HepG2 (cell line): Measurements from ENCODE around the gene IQSEC1. TPM values are rescaled to one million over a fixed set of nuclear protein-coding genes. Genes with fewer than 3 reads are reported as not detected.

Experiments used
- ATAC-seq: fragments of 200-7000 bp; cut with Tn5 transposase; 3 replicates; pipeline ENCODE4 v1.9.1; 2020; ENCODE audit warnings: mild to moderate bottlenecking, moderate library complexity
- BruUV-seq: library from RNA; stranded (reverse); fragments of 400-500 nt; replicated peaks from 2 replicates; lab custom pipeline; 2021; lab: Mats Ljungman, UMichigan
- CTCF ChIA-PET: fragments of 300-600 bp; formaldehyde crosslinking; extraction: SDS; loops from one replicate; lab custom pipeline; 2021; ENCODE audit warnings: low total read pairs, inconsistent platforms, low intra/inter-chr PET ratio; lab: Yijun Ruan, JAX
- POLR2A ChIA-PET: fragments of 350-600 bp; sonication (Branson Sonifier 250); formaldehyde crosslinking; loops from one replicate; lab custom pipeline; 2020; ENCODE audit warnings: antibody characterized with exemption, inconsistent platforms; lab: Yijun Ruan, JAX
- DNase-seq: peaks from one replicate; pipeline ENCODE4 v3.0.0-alpha.2; 2015; ENCODE audit warnings: low spot score
- FAIRE-seq: peaks from 3 replicates; lab custom pipeline; 2011; peaks lifted over from hg19 to GRCh38; lab: Jason Lieb, UNC
- H2AFZ ChIP-seq: one replicate; pipeline ENCODE4 v1.6.1; 2011; ENCODE audit warnings: low read length, inconsistent platforms
- H3K27ac ChIP-seq: fragments of 300-600 bp; 3 replicates; pipeline ENCODE4 v1.8.0; 2011; ENCODE audit warnings: mixed run types, mild to moderate bottlenecking, mixed read lengths, low read length, inconsistent platforms; ENCODE audit not compliant: insufficient read depth; ENCODE audit errors: extremely low read length
- H3K27me3 ChIP-seq, 2 experiments: fragments of 200-600 bp in 1 of 2; 2 replicates in 1 of 2; 3 replicates in 1 of 2; pipeline versions ENCODE4 v1.6.0 to v1.8.0; 2011; ENCODE audit warnings: low read length in 2 of 2, mild to moderate bottlenecking in 2 of 2, moderate library complexity in 2 of 2, inconsistent platforms in 1 of 2; ENCODE audit not compliant: insufficient read depth in 2 of 2, control insufficient read depth in 1 of 2
- H3K36me3 ChIP-seq, 2 experiments: fragments of 200-600 bp in 1 of 2; replicated peaks in 1 of 2; 2 replicates in 1 of 2; 3 replicates in 1 of 2; pipeline versions ENCODE4 v1.5.1 to v1.8.0; 2011; ENCODE audit warnings: low read length in 2 of 2, inconsistent platforms in 1 of 2; ENCODE audit not compliant: insufficient read depth in 2 of 2, control insufficient read depth in 1 of 2
- H3K4me1 ChIP-seq: 2 replicates; pipeline ENCODE4 v1.5.1; 2012; ENCODE audit warnings: low read length, inconsistent platforms; ENCODE audit not compliant: insufficient read depth
- H3K4me2 ChIP-seq: 2 replicates; pipeline ENCODE4 v1.6.0; 2011; ENCODE audit warnings: low read depth, low read length, inconsistent platforms
- H3K4me3 ChIP-seq, 3 experiments: fragments of 200-600 bp in 1 of 3; sonication (generic), shearing (Covaris generic) in 1 of 3; replicated peaks in 1 of 3; 2 replicates each; pipeline ENCODE4 v1.5.1; 2011 to 2016; ENCODE audit warnings: low read length in 3 of 3, inconsistent platforms in 2 of 3, low read depth in 2 of 3, mild to moderate bottlenecking in 2 of 3, control low read depth in 1 of 3, mixed read lengths in 1 of 3; ENCODE audit not compliant: insufficient read depth in 1 of 3
- H3K79me2 ChIP-seq: one replicate; pipeline ENCODE4 v1.6.1; 2011; ENCODE audit warnings: low read length, inconsistent platforms; ENCODE audit not compliant: insufficient read depth
- H3K9ac ChIP-seq: 2 replicates; pipeline ENCODE4 v1.6.0; 2011; ENCODE audit warnings: mild to moderate bottlenecking, low read depth, low read length, inconsistent platforms; ENCODE audit not compliant: insufficient read depth
- H3K9me3 ChIP-seq: 2 replicates; pipeline ENCODE4 v1.5.1; 2012; ENCODE audit warnings: mild to moderate bottlenecking, low read length
- H4K20me1 ChIP-seq: 2 replicates; pipeline ENCODE4 v1.6.0; 2011; ENCODE audit warnings: inconsistent platforms, mild to moderate bottlenecking, low read length, moderate library complexity; ENCODE audit not compliant: insufficient read depth
- EHMT2 ChIP-seq: fragments of 200-600 bp; sonication (generic); IDR thresholded peaks from 2 replicates; pipeline ENCODE4 v1.7.0; 2017; ENCODE audit warnings: antibody characterized with exemption, low read depth, low read length, borderline replicate concordance
- ELF3 ChIP-seq: IDR thresholded peaks from 2 replicates; pipeline ENCODE4 v1.6.1; 2016; ENCODE audit warnings: missing genetic modification reagents, missing compliant biosample characterization
- ISX ChIP-seq: sonication (generic); formaldehyde crosslinking; conservative IDR thresholded peaks from 2 replicates; pipeline ENCODE4 v1.5.0; 2020; ENCODE audit warnings: missing genetic modification reagents
- LCORL ChIP-seq, 2 experiments: fragments of 450-650 bp in 1 of 2; sonication (generic) in 1 of 2; formaldehyde crosslinking in 1 of 2; IDR thresholded peaks; 2 replicates each; pipeline versions ENCODE4 v1.5.0 to v1.6.1; 2017 to 2020; ENCODE audit warnings: antibody characterized with exemption in 1 of 2, missing genetic modification reagents in 1 of 2
- MXD3 ChIP-seq: IDR thresholded peaks from 2 replicates; pipeline ENCODE4 v1.6.1; 2016; ENCODE audit warnings: mild to moderate bottlenecking, missing biosample characterization, missing genetic modification reagents
- NBN ChIP-seq: fragments of 450-650 bp; conservative IDR thresholded peaks from 2 replicates; pipeline ENCODE4 v1.6.1; 2017
- NFRKB ChIP-seq: fragments of 450-650 bp; IDR thresholded peaks from 2 replicates; pipeline ENCODE4 v1.6.1; 2017
- PCBP1 ChIP-seq: fragments of 200-400 bp; formaldehyde crosslinking; IDR thresholded peaks from 2 replicates; pipeline ENCODE4 v1.6.1; 2017; ENCODE audit warnings: mild to moderate bottlenecking, low read depth, low read length, borderline replicate concordance
- SSRP1 ChIP-seq: IDR thresholded peaks from 2 replicates; pipeline ENCODE4 v1.6.1; 2016; ENCODE audit warnings: control low read depth
- XRCC5 ChIP-seq: fragments of 200-400 bp; formaldehyde crosslinking; optimal IDR thresholded peaks from 2 replicates; pipeline ENCODE3; 2017; ENCODE audit warnings: mild to moderate bottlenecking, low read length
- ZBTB20 ChIP-seq: sonication (generic); formaldehyde crosslinking; IDR thresholded peaks from 2 replicates; pipeline ENCODE4 v1.8.1; 2023; ENCODE audit warnings: missing genetic modification reagents, low read depth, mild to moderate bottlenecking, borderline replicate concordance
- ZBTB38 ChIP-seq: sonication (generic); formaldehyde crosslinking; IDR thresholded peaks from 2 replicates; pipeline ENCODE4 v1.5.1; 2020; ENCODE audit warnings: mild to moderate bottlenecking, missing genetic modification reagents
- ZNF230 ChIP-seq: sonication (generic); formaldehyde crosslinking; IDR thresholded peaks from 2 replicates; pipeline ENCODE4 v1.4.0; 2020; ENCODE audit warnings: mild to moderate bottlenecking, missing genetic modification reagents
- ZNF572 ChIP-seq: sonication (generic); formaldehyde crosslinking; IDR thresholded peaks from 2 replicates; pipeline ENCODE4 v1.5.1; 2020; ENCODE audit warnings: mild to moderate bottlenecking, missing genetic modification reagents
- ZNF720 ChIP-seq: sonication (generic); formaldehyde crosslinking; IDR thresholded peaks from 2 replicates; pipeline ENCODE4 v1.4.0; 2020; ENCODE audit warnings: missing genetic modification reagents
- ZNF747 ChIP-seq: sonication (generic); formaldehyde crosslinking; IDR thresholded peaks from 2 replicates; pipeline ENCODE4 v1.8.1; 2023; ENCODE audit warnings: missing genetic modification reagents, mild to moderate bottlenecking, borderline replicate concordance
- ZNF749 ChIP-seq: sonication (generic); formaldehyde crosslinking; IDR thresholded peaks from 2 replicates; pipeline ENCODE4 v1.8.0; 2022; ENCODE audit warnings: mild to moderate bottlenecking, missing genetic modification reagents, moderate library complexity, borderline replicate concordance
- ZSCAN5A ChIP-seq: sonication (generic); formaldehyde crosslinking; IDR thresholded peaks from 2 replicates; pipeline ENCODE4 v1.8.0; 2022; ENCODE audit warnings: mild to moderate bottlenecking, missing genetic modification reagents, borderline replicate concordance
- WGBS: methylation state at CpG from one replicate; pipeline ENCODE4 v1.1.6; 2017; ENCODE audit warnings: low lambda C conversion rate; 5-methylcytosine and 5-hydroxymethylcytosine counted together
- in situ Hi-C: cut with HindIII; loops from 2 replicates; pipeline ENCODE4 v1.10.0; 2017; ENCODE audit warnings: low pct_unique_long_range_greater_than_20kb; ENCODE audit not compliant: extremely low pct_ligation_motif_present
- intact Hi-C: fragments of 100-400 bp; cut with micrococcal nuclease; formaldehyde crosslinking; loops from one replicate; pipeline ENCODE4 v1.10.0; 2022; ENCODE audit not compliant: unreplicated experiment
- polyA plus RNA-seq, 8 experiments: library from polyadenylated mRNA; depleted of rRNA in 3 of 8; stranded (reverse) in 7 of 8; unstranded in 1 of 8; fragments of >200 nt; fragmentation: Illumina TruSeq in 4 of 8; extraction: Trizol in 4 of 8; gene quantifications; 2 replicates each; pipeline versions ENCODE4 v1.2.1 to v1.2.3, GENCODE V29; 2011 to 2016; ENCODE audit warnings: low read depth in 4 of 8, missing spikeins in 1 of 8, mixed read lengths in 1 of 8; ENCODE audit not compliant: insufficient read depth in 1 of 8
- total RNA-seq, 5 experiments: library from RNA; depleted of rRNA; stranded (reverse); fragments of >200 nt; fragmentation: Illumina TruSeq; extraction: Trizol; gene quantifications; 2 replicates each; pipeline ENCODE4 v1.2.3, GENCODE V29; 2016; ENCODE audit warnings: low read depth in 1 of 5

The IQSEC1 gene
- total and polyA plus RNA-seq, 2 of the 13 experiments (the other 11 are each of a cell fraction or from before 2014, with no cell fraction given) = 17.4 to 20.2 TPM

- BruUV-seq = no TSS peak
- DNase-seq = no peak
- Histone ChIP-seq H2AFZ (no peak overlapping the region), H3K79me2 (no peaks in the 10 kb centered on the region), H4K20me1 (peaks cover 10% of the 10 kb centered on the region; the same call in 1 of the 2 replicates), H3K9ac (no peak overlapping the region), H3K36me3 (peaks cover 36 to 73% of the 10 kb centered on the region in 2 experiments), H3K9me3 (no peaks in the 10 kb centered on the region), H3K4me2 (no peak overlapping the region), H3K4me1 (peaks cover 15% of the 10 kb centered on the region), H3K27ac (peak overlapping the region; percentile 32), H3K4me3 (no peak overlapping the region), H3K27me3 (no peaks in the 10 kb centered on the region; a peak in 1 of 5 replicates)
- ChIA-PET CTCF (no interaction called here), POLR2A (no interaction called here)
- in situ Hi-C loops = no loop called here
- intact Hi-C loops = no loop called here
- TF ChIP-seq ZBTB38 (peak; percentile 52), ISX (CRISPR knock-in tag) (no peak), NBN (no peak), EHMT2 (no peak), ZNF749 (CRISPR knock-in tag) (no peak), ZNF747 (CRISPR knock-in tag) (no peak), ZNF572 (no peak)
- FAIRE-seq = no peak
- no peak for ATAC-seq
- 96% methylated on average over 24 of the region's 24 CpGs for WGBS
Observed at GRCh38 chr3:12902181-12902999, 170.8 kb downstream of the IQSEC1 start.

DNA sequence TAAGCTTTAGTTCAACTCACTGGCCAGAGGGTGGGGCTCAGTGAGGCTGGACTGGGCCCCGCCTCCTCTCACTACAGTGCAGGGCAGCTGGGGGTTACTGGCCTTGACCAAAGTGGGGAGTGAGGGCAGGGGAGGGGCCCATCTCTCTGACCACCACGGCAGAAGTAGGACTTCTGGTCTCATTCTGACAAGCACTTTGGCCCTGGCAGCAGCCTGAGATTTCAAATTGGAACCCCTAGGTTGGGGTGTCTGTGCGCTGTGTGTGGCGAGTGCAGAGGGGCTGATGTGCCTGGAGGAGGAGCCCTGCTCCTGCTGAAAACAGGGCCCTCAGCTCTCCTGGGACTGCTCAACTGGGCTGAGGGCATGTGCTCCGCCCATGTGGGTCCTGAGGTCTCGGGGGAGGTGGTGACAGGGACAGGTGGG lies 171.6 kb downstream of the IQSEC1 start:
- H3K36me3 ChIP-seq = peaks cover 31 to 65% of the 10 kb centered on the region in 2 experiments
- POLR2A ChIA-PET = no interaction called here
- H3K9me3 ChIP-seq = no peaks in the 10 kb centered on the region
- peaks cover 18% of the 10 kb centered on the region for H3K4me1 ChIP-seq
- no peak overlapping the region for H3K9ac ChIP-seq
- no peak overlapping the region for H3K4me2 ChIP-seq
- CTCF ChIA-PET = no interaction called here
- no TSS peak for BruUV-seq
- peaks cover 10% of the 10 kb centered on the region; the same call in 1 of the 2 replicates for H4K20me1 ChIP-seq
- 61% methylated on average over 2 of the region's 6 CpGs for WGBS
- in situ Hi-C loops (no loop called here), intact Hi-C loops (loop anchor here (1.0 kb wide), 1 partner anchor 83 kb away; no protein-coding TSS in a partner anchor)
- no peaks in the 10 kb centered on the region for H3K79me2 ChIP-seq
- ATAC-seq = peak; percentile 70
- DNase-seq = peak; percentile 21
- no peaks in the 10 kb centered on the region; a peak in 1 of 5 replicates for H3K27me3 ChIP-seq
- no peak overlapping the region for H2AFZ ChIP-seq
- no peak overlapping the region for H3K4me3 ChIP-seq
- no peak for FAIRE-seq
- peak overlapping the region; percentile 32 for H3K27ac ChIP-seq
- TF ChIP-seq MXD3 (CRISPR knock-in tag) (no peak), ZSCAN5A (no peak), ZNF230 (no peak), SSRP1 (CRISPR knock-in tag) (no peak), ZBTB20 (CRISPR knock-in tag) (no peak), ZNF720 (no peak), LCORL (IDR thresholded peaks at IDR 0.05) (no peak), LCORL (CRISPR knock-in tag; IDR thresholded peaks at IDR 0.05) (0 out of 2 replicates have a peak, but pooled peaks have one; percentile 44), PCBP1 (no peak), NFRKB (no peak), XRCC5 (no peak), ELF3 (CRISPR knock-in tag) (no peak)
